Measurements from ENCODE around the gene SNX32. TPM values are rescaled to one million over a fixed set of nuclear protein-coding genes. Genes with fewer than 3 reads are reported as not detected.

Gene SNX32
- total and polyA plus RNA-seq, 9 of the 15 experiments (the other 6 are each of a cell fraction or from before 2014, with no cell fraction given), result 0.03 TPM; not detected in 7

GRCh38 chr11:65854161-65854592, 20.4 kb downstream of the SNX32 start:
- FAIRE-seq (no peak), ATAC-seq (no peak), DNase-seq (ENCODE audit: extremely low read depth in 1 of 4, low spot score in 3 of 4) (no peak)
- in situ Hi-C loops (cut with MboI), result no loop called here
- TF ChIP-seq, protein P1, sequence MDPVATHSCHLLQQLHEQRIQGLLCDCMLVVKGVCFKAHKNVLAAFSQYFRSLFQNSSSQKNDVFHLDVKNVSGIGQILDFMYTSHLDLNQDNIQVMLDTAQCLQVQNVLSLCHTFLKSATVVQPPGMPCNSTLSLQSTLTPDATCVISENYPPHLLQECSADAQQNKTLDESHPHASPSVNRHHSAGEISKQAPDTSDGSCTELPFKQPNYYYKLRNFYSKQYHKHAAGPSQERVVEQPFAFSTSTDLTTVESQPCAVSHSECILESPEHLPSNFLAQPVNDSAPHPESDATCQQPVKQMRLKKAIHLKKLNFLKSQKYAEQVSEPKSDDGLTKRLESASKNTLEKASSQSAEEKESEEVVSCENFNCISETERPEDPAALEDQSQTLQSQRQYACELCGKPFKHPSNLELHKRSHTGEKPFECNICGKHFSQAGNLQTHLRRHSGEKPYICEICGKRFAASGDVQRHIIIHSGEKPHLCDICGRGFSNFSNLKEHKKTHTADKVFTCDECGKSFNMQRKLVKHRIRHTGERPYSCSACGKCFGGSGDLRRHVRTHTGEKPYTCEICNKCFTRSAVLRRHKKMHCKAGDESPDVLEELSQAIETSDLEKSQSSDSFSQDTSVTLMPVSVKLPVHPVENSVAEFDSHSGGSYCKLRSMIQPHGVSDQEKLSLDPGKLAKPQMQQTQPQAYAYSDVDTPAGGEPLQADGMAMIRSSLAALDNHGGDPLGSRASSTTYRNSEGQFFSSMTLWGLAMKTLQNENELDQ (CRISPR knock-in tag; IDR thresholded peaks at IDR 0.05; ENCODE audit: borderline replicate concordance), result 0 out of 2 replicates have a peak, but pooled peaks have one; percentile 62
- no peak for TF ChIP-seq ZNF395 (CRISPR knock-in tag; IDR thresholded peaks at IDR 0.05)
- peak; percentile 33; the same call in 1 of the 2 replicates for TF ChIP-seq GABPB1 (CRISPR knock-in tag; IDR thresholded peaks at IDR 0.05)
- no peak for TF ChIP-seq FOXJ3 (CRISPR knock-in tag; IDR thresholded peaks at IDR 0.05)
- 0 out of 2 replicates have a peak, but pooled peaks have one; percentile 7 for TF ChIP-seq SP1 (CRISPR knock-in tag; IDR thresholded peaks at IDR 0.05)
- peak; percentile 20; the same call in 1 of the 2 replicates for TF ChIP-seq POLR2A (conservative IDR thresholded peaks at IDR 0.05)
- TF ChIP-seq SUPT5H (IDR thresholded peaks at IDR 0.05), result 0 out of 2 replicates have a peak, but pooled peaks have one; percentile 10
- H3K9ac ChIP-seq (ENCODE audit: insufficient read depth in 1 of 2, low read depth in 2 of 2, low read length in 2 of 2), result no peak overlapping the region
- H3K9me3 ChIP-seq (replicated peaks; ENCODE audit: control insufficient read depth, insufficient read depth, low read depth, low read length), result peaks cover 7% of the 10 kb centered on the region; the same call in 1 of the 2 replicates
- H3K79me2 ChIP-seq (ENCODE audit: control insufficient read depth, insufficient read depth, low read length), result peaks cover 45% of the 10 kb centered on the region
- H4K20me1 ChIP-seq (replicated peaks; ENCODE audit: control insufficient read depth, insufficient read depth, low read length), result peaks cover 22% of the 10 kb centered on the region
- H3K27me3 ChIP-seq (ENCODE audit: control insufficient read depth in 2 of 2, insufficient read depth in 2 of 2, low read length in 2 of 2), result no peaks in the 10 kb centered on the region
- POLR2A ChIA-PET, result interaction anchor here (0.6 to 0.8 kb wide), 2 partner anchors 15 to 52 kb away, joined by 3 to 7 read pairs; no protein-coding TSS in a partner anchor
- peaks cover 11% of the 10 kb centered on the region for H3K9me1 ChIP-seq (ENCODE audit: control insufficient read depth, insufficient read depth, low read length)
- intact Hi-C loops (cut with micrococcal nuclease), result no loop called here
- H2AFZ ChIP-seq (ENCODE audit: low read depth, low read length), result no peak overlapping the region
- CTCF ChIA-PET (ENCODE audit: low intra/inter-chr PET ratio), result no interaction called here
- H3K4me3 ChIP-seq, result no peak overlapping the region
- H3K27ac ChIP-seq (ENCODE audit: extremely low read depth, low read depth, low read length), result no peak overlapping the region
- peaks cover 56% of the 10 kb centered on the region for H3K36me3 ChIP-seq (ENCODE audit: control insufficient read depth, insufficient read depth, low read length)
- peaks cover 4 to 46% of the 10 kb centered on the region in 2 experiments; a peak in 3 of 5 replicates for H3K4me1 ChIP-seq (replicated peaks in 1 of 2; ENCODE audit: control insufficient read depth in 2 of 2, insufficient read depth in 2 of 2, low read length in 2 of 2)
- BruUV-seq (replicated peaks), result no TSS peak
- H3K4me2 ChIP-seq (ENCODE audit: insufficient read depth, low read length), result no peak overlapping the region
- WGBS (ENCODE audit: insufficient coverage, low coverage, missing lambda C conversion rate), result 91% methylated on average over 4 of the region's 4 CpGs
